GM19372 (cell line): ENCODE results near the gene PID1.
"Not testable (repeated sequence)": the region's sequence is repeated elsewhere in the genome, so short reads cannot be mapped to it uniquely, and the experiment has no call there.

ENCODE experiments used
- ATAC-seq: cut with Tn5 transposase; IDR thresholded peaks from one replicate; pipeline ENCODE4 v1.9.1; 2021; ENCODE audit warnings: mild to moderate bottlenecking, low read depth, moderate library complexity; ENCODE audit not compliant: unreplicated experiment

The PID1 gene

DNA sequence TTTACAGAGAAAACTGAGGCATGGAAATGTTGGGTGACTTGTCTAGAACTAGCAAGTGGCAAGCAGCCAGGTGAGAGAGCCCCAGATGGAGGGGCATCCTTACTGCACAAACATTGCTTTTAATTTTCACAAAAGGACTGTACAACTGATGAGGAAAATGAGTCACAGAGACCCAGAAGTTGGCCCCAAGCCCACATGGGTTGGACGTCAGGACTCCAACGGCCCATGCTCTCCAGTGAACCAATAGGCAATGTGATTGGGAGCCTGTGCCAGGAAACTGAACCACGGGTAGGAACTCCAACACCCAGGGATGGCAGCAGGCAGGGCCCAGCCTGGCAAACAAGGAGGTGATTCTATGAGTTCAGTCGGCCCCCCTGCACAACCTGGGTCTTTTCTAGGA, 50.8 kb downstream of the PID1 start:
- ATAC-seq, result no peak

DNA sequence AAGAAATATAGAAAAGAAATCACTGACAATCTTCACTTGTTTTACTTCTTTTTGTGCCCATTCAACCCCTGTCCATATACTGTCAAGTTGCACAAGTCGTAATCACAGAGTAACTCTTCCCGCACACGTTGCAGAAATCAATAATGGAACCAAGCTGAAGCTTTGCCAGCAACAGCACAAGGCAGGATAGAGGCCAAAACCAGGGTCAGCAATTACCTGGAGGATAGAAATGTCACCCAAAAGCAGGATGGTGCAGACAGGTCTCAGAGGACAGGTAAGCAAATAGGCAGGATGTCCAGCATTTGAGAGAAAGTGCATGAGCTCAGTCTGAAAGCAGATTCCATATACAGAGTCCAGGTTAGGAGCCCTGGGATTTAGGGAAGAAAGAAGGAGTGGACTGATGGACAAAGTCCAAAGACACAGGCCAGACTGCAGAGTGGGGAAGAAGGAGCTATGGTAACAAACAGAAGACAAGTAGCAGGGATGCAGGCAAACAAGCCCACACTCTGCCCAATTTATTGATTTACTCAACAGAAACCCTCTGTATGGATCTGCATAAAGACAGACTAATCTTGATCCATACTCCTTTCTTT, 52.7 kb downstream of the PID1 start:
- no peak for ATAC-seq

DNA sequence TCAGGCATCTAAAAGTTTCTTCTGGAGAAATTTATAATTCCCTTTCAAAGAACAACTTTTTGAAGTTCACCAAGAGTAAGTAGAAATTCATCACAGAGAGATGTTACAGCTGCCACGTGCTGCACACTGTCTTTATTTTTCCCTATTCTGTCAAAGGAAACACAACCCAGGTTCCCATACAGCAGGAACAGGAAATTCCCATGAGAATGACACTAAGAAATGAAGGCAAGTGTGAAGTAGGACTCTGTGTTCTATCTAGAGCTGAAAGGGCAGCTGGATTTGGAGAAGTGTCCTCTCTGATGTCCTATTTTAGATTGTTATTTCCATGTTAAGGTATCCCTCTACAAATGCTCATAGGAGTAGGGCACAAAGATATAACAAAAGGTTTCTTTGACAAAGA, 58.8 kb downstream of the PID1 start:
- ATAC-seq, result no peak

DNA sequence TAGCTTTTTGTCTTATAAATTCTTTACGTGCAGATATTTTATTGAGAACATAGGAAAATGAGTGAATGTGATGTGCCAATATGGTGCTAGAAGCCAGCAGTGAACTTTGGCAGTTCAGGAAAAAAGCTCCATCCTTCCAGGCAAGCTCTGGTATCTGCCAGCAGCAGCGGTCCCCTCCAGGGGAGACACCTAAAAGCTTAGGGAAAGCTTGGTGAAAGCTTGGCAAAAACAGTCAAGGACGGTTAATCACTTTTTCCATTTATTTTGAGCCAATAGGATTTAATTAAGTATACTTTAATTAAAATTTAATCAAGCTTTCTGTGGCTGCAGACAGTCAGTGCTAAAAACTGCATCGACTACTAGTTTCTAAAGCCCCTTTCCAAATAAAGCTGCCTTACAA, 60.4 kb downstream of the PID1 start:
- ATAC-seq, result no peak

DNA sequence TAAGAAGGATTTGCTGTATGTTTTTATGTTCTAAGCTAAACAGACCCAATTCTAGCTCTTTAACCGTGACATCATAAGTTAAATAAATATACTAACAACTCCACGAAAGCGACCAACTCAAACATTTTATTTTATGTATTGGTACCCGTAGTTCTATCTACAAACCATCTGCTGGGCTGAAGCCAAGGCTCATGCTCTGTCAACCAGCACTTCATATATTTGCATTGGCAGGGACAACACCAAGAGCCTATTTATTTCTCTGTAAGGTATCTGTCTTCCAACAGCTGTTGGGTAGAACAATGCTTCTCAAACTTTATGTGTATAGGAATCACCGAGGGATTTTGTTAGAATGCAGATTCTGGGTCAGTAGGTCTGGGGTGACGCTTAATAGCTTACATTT, 64.5 kb downstream of the PID1 start:
- no peak for ATAC-seq

DNA sequence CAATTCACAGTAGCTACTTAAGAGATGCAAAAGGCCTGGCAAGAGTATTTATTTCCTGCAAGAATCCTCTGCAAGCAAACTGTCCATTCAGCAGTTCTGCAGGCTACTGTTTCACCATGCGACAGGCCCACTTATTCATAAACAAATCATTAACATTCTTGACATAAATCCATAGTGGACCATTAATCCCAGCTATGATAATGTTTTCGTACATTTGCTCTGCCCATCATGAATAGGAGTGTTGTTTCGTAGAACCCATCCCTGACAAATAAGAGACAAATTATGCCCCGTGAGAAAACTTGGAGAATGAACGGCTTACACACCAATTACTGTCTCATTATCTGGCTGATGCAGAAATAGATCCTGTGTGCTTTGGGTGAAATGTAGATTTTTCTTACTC, 65.4 kb downstream of the PID1 start:
- ATAC-seq, result no peak

DNA sequence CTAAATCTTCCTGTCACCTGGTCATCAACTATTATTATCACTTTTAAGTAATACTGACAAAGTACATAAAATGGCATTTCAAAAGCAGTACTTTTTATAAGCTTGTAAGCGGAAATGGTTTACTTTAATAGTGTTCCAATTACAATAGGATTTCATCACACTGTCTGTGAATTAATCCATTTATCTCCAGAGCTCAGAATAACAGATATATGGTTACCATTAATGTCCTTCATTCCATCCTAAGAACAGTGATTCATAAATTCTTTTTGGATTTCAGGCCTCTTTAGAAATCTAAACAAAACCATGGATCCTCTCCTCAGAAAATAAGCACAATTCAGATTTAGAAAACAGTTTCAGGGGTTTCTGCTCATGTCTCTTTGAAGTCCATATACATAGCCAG, 68.4 kb downstream of the PID1 start:
- no peak for ATAC-seq

DNA sequence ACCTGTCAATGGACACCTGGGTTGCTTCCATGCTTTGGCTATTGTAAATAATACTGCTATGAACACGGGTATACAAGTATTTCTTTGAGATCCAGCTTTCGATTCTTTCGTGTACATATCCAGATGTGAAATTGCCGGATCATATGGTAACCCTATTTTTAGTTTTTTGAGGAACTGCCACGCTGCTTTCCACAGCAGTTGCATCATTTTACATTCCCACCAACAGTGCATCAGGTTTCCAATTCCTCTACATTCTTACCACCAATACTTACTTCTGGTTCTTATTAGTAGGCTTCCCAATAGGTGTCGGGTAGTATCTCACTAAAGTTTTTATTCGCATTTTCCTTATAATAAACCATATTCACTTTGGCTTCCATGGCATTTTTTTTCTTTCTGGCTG, 69.6 kb downstream of the PID1 start:
- ATAC-seq, result no peak

DNA sequence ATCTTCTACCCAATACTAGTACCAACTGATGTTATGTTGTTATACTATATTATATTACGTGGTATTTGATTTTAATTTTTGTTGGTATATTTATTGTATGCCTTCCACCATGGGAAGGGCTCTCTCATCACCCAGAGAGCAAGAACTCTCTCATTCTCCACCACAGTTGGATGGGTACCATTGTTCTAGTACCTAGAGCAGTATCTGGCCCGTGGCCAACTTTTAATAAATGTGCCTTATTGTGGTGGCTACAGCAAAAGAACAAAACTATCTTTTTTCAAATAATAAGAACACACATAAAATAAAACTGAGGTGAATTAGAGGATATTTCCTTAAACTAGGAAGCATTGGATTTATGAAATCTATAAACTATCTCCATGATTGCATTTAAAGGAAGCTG, 71.8 kb downstream of the PID1 start:
- no peak for ATAC-seq

DNA sequence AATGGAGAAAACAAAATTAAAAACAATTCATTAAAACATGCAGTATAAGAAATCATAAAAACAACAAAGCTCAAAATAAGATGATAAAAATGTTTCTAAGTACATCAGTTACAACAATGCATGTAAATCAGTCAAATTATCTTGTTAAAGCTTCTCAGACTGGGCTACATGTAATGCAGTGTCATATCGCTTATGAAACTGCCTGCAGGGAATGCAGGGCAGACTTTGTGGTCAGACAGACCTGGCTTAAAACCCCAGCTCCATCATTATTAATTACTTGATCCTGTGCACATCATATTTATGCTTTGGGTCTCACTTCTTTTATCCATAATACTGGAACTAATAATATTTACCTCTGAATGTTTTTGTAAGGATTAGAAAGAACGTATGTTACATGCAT, 74.6 kb downstream of the PID1 start:
- ATAC-seq, result no peak

DNA sequence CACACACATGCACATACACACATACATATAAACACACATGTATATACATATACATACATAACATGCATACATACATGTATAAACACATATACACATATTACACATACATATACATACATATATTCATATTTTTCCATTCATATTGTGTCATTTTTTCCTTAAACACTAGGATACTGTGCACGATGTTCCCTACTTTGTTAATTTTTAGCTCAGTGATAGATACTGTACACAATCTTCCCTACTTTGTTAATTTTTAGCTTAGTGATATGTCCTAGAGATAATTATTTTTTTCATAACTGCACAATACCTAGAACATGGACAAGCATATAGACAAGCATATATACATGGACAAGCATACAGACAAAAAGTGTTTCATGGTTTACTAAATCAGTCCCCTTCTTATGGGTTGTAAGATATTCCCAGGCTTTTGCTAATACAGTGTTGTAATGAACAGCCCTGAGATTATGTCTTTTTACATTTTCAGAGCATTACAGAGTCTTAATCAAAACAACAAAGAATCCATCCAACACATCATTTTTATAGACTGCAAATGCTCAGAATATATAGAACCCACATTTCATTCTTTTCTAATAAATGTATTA, 75.6 kb downstream of the PID1 start:
- ATAC-seq, result no peak

DNA sequence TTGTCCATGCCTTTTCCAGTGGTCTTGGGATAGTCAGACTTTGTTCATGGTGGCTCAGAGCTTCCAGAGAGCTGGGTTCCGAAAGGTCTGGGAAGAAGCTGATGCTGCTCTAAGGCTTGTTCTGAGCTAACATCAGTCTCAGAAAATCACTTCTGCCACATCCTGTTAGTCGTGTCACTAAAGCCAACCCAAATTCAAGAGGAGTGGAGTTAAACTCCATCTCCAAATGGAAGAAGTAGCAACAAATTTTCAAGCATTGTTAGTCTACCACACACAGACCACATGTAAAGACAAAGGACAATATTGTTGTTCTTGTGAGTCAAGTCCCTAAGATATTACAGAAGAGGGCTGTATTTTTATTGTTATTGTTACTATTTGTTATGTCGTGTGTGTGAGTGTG, 77.8 kb downstream of the PID1 start:
- no peak for ATAC-seq

DNA sequence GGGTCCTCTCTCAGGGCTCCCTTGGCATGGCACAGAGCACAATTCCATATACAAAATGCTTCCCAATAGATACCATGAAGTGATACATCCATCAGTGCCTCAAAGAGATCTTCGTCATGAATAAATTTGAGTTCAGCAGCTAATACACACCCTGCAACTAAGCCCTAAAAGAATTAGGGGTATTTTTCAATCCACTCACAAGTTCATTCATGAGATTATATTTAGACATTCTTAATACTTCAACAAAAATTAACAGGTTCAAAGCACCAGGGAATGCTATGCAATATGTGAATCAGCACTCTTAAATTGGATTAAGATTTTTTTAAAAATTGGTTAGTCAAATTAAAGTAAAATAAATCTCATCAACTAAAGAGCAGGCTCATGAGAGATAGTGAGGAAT, 79.7 kb downstream of the PID1 start:
- no peak for ATAC-seq

DNA sequence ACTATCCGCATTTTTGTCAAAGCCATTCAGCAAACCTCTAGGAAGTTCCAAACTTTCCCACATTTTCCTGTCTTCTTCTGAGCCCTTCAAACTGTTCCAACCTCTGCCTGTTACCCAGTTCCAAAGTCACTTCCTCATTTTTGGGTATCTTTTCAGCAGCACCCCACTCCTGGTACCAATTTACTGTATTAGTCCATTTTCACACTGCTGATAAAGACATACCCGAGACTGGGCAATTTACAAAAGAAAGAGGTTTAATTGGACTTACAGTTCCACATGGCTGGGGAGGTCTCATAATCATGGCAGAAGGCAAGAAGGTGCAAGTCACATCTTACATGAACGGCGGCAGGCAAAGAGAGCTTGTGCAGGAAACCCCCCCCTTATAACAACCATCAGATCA, 84.0 kb downstream of the PID1 start:
- ATAC-seq, result not testable (repeated sequence)

DNA sequence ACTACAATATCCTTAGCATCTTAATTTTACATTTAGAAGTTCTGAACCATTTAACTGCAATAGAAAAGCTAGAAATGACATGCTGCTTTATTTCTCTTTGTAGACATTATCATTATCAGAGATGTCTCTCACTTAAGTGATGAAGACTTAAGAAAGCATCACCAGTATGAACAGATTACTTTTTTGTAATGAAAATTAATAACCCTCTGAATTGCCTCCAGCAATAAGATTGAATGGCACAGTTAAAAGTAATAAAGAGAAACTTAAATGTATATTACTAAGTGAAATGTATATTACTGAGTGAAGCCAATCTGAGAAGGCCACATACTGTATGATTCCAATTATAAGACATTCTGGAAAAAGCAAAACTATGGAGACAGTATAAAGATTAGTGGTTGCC, 89.4 kb downstream of the PID1 start:
- ATAC-seq, result no peak

DNA sequence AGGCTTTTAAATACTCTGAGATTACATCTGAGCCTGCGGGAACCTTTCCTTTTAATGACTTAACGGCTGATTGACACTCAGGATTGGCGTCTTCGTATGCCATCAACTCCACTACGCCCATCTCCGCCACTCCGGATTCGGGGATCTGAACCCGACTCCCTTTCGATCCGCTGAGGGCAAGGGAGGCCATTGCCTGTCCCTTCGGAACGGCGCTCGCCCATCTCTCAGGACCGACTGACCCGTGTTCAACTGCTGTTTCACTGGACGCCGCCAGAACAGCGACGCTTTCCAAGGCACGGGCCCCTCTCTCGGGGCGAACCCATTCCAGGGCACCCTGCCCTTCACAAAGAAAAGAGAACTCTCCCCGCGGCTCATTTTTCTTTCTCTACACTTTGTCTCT, 90.4 kb downstream of the PID1 start:
- ATAC-seq, result no peak

DNA sequence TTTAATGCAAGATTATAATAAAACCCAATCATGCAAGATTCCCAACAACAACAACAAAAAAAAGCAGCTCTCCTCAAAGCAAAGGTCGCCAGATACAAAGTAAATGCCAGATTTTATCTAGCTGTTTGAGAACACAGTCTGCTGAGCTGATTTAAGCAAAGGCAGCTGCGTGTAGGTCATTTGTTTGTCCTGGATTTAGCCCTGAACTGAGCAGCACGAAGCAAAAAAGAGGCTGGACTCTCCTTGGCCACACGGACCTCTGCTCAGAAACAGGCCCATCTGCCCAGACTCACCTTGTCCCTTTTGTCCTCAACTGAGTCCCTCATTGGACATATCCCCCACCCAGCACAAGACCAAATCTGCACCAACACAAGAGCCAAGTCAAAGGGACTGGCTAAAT, 91.5 kb downstream of the PID1 start:
- ATAC-seq, result no peak

DNA sequence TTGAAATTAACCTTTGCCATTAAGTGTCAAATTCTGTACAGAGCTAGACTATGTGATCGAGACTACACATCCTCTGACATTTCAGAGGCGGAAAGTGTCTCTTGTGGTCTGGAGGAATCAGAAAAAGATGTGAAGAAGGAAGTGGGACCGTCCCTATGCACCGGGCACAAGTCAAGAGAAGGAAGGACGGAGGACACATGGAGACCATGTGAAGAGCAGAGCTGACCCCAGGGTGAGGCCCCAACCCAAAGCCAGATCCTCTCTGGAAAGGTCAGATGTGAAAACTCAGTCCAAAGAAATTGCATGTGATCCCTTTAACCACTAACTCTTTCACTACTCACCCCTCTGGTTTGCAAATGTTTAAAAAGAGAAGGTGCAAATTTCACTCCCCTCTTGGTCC, 92.4 kb downstream of the PID1 start:
- ATAC-seq, result no peak

DNA sequence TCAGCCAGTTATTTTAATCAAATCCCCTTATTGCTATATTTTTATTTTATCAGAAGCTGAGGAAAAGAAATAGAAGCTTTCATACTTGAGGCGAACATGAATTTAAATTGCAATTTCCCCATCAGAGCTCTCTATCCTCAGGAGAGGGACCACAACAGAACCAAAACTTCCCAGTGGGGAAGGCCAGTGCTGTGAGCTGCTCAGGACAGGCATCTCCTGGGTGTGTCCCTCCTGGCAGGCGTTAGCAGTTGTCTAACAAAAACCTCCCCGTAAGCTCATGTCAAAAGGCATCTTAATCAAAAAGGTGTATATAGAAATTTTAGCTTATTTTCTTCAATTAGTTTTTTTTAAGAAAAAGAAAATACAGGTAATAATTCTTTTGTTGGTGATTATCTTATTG, 93.0 kb downstream of the PID1 start:
- ATAC-seq, result no peak

DNA sequence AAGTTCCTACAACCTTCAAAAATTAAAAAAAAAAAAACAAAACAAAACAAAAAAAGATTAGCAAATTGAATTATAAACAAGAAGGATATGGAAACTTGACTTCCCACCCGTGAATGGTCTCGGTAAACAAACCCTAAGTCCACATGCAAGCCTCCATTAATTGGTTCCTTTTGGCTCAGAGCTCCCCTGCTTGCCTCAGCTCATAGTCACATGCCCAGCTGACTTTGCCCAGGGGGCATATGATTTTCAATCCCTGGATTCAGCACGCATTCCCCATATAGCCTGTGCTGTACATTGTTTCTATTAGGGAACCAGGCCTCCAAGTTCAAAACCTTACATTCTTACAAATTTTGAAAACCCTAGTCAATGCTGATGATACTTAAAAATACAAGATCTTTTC, 95.0 kb downstream of the PID1 start:
- no peak for ATAC-seq

DNA sequence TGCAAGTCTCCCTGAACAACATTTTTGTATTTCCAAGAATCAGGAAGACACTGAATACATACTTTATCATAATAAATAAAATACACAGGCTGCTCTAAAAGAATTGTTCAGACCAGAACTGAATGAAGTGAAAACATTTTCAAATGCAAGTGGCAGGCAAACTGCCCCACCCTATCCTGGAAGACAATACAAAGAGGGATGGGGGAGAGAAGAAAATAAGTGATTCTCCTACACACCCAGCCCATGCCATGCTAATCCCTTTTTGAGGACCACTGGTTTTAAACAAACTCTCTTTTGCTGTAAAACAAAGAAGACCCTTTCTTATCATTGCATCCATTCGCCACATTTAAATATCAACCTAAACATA, 95.6 kb downstream of the PID1 start:
- no peak for ATAC-seq

DNA sequence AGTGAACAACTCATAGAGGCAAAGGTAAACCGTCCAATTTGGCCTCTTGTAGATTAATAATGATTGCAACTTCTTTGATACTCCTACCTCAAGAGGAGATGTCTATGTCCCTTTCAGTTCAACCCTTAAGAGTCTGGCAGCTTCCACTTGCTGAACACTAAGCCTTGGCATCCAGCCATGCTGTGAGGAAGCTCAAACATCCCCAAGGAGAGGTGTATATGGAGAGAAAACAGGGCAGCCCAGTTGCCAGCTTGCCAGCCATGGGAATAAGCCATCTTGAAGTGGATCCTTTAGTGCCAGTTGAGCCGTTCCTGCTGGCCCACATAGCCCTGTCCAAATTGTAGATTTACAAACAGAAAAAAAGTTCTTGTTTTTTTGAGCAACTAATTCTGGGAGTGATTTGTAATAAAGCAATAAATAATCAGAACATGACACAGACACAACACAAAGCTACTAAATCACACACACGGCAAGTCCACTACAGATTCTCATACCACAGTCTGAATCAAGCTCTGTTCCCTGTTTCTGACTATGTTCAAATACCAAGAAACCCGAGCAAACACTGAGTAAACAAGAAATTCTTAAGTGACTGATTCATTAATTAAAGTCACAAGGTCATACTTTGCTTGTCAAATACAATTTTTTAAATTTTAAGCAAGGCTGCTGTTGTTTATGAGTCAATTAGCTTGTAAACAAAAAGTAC, 96.1 kb downstream of the PID1 start:
- ATAC-seq, result no peak
